HepG2 (cell line): ENCODE measurements around the gene ADARB1. TPM values are rescaled to one million over a fixed set of nuclear protein-coding genes. Genes with fewer than 3 reads are reported as not detected.

Experiments
- ATAC-seq: fragments of 200-7000 bp; cut with Tn5 transposase; 3 replicates; pipeline ENCODE4 v1.9.1; 2020; ENCODE audit warnings: mild to moderate bottlenecking, moderate library complexity
- BruUV-seq: library from RNA; stranded (reverse); fragments of 400-500 nt; replicated peaks from 2 replicates; lab custom pipeline; 2021; lab: Mats Ljungman, UMichigan
- CTCF ChIA-PET: fragments of 300-600 bp; formaldehyde crosslinking; extraction: SDS; loops from one replicate; lab custom pipeline; 2021; ENCODE audit warnings: low total read pairs, inconsistent platforms, low intra/inter-chr PET ratio; lab: Yijun Ruan, JAX
- POLR2A ChIA-PET: fragments of 350-600 bp; sonication (Branson Sonifier 250); formaldehyde crosslinking; loops from one replicate; lab custom pipeline; 2020; ENCODE audit warnings: antibody characterized with exemption, inconsistent platforms; lab: Yijun Ruan, JAX
- DNase-seq: peaks from one replicate; pipeline ENCODE4 v3.0.0-alpha.2; 2015; ENCODE audit warnings: low spot score
- FAIRE-seq: peaks from 3 replicates; lab custom pipeline; 2011; peaks lifted over from hg19 to GRCh38; lab: Jason Lieb, UNC
- H2AFZ ChIP-seq: one replicate; pipeline ENCODE4 v1.6.1; 2011; ENCODE audit warnings: low read length, inconsistent platforms
- H3K27ac ChIP-seq: fragments of 300-600 bp; 3 replicates; pipeline ENCODE4 v1.8.0; 2011; ENCODE audit warnings: mixed run types, mild to moderate bottlenecking, mixed read lengths, low read length, inconsistent platforms; ENCODE audit not compliant: insufficient read depth; ENCODE audit errors: extremely low read length
- H3K27me3 ChIP-seq, 2 experiments: fragments of 200-600 bp in 1 of 2; 2 replicates in 1 of 2; 3 replicates in 1 of 2; pipeline versions ENCODE4 v1.6.0 to v1.8.0; 2011; ENCODE audit warnings: low read length in 2 of 2, mild to moderate bottlenecking in 2 of 2, moderate library complexity in 2 of 2, inconsistent platforms in 1 of 2; ENCODE audit not compliant: insufficient read depth in 2 of 2, control insufficient read depth in 1 of 2
- H3K36me3 ChIP-seq, 2 experiments: fragments of 200-600 bp in 1 of 2; replicated peaks in 1 of 2; 2 replicates in 1 of 2; 3 replicates in 1 of 2; pipeline versions ENCODE4 v1.5.1 to v1.8.0; 2011; ENCODE audit warnings: low read length in 2 of 2, inconsistent platforms in 1 of 2; ENCODE audit not compliant: insufficient read depth in 2 of 2, control insufficient read depth in 1 of 2
- H3K4me1 ChIP-seq: 2 replicates; pipeline ENCODE4 v1.5.1; 2012; ENCODE audit warnings: low read length, inconsistent platforms; ENCODE audit not compliant: insufficient read depth
- H3K4me2 ChIP-seq: 2 replicates; pipeline ENCODE4 v1.6.0; 2011; ENCODE audit warnings: low read depth, low read length, inconsistent platforms
- H3K4me3 ChIP-seq, 3 experiments: fragments of 200-600 bp in 1 of 3; sonication (generic), shearing (Covaris generic) in 1 of 3; replicated peaks in 1 of 3; 2 replicates each; pipeline ENCODE4 v1.5.1; 2011 to 2016; ENCODE audit warnings: low read length in 3 of 3, inconsistent platforms in 2 of 3, low read depth in 2 of 3, mild to moderate bottlenecking in 2 of 3, control low read depth in 1 of 3, mixed read lengths in 1 of 3; ENCODE audit not compliant: insufficient read depth in 1 of 3
- H3K79me2 ChIP-seq: one replicate; pipeline ENCODE4 v1.6.1; 2011; ENCODE audit warnings: low read length, inconsistent platforms; ENCODE audit not compliant: insufficient read depth
- H3K9ac ChIP-seq: 2 replicates; pipeline ENCODE4 v1.6.0; 2011; ENCODE audit warnings: mild to moderate bottlenecking, low read depth, low read length, inconsistent platforms; ENCODE audit not compliant: insufficient read depth
- H3K9me3 ChIP-seq: 2 replicates; pipeline ENCODE4 v1.5.1; 2012; ENCODE audit warnings: mild to moderate bottlenecking, low read length
- H4K20me1 ChIP-seq: 2 replicates; pipeline ENCODE4 v1.6.0; 2011; ENCODE audit warnings: inconsistent platforms, mild to moderate bottlenecking, low read length, moderate library complexity; ENCODE audit not compliant: insufficient read depth
- PATZ1 ChIP-seq: sonication (generic); formaldehyde crosslinking; IDR thresholded peaks from 2 replicates; pipeline ENCODE4 v1.4.0; 2020; ENCODE audit warnings: missing genetic modification reagents
- XBP1 ChIP-seq: sonication (generic); formaldehyde crosslinking; IDR thresholded peaks from 2 replicates; pipeline ENCODE4 v1.5.0; 2020; ENCODE audit warnings: missing genetic modification reagents
- ZBTB14 ChIP-seq: sonication (generic); formaldehyde crosslinking; IDR thresholded peaks from 2 replicates; pipeline ENCODE4 v1.4.0; 2020; ENCODE audit warnings: missing genetic modification reagents
- ZNF530 ChIP-seq: sonication (generic); formaldehyde crosslinking; IDR thresholded peaks from 2 replicates; pipeline ENCODE4 v1.5.0; 2020; ENCODE audit warnings: low read depth, mild to moderate bottlenecking, missing genetic modification reagents
- ZNF609 ChIP-seq: sonication (generic); formaldehyde crosslinking; IDR thresholded peaks from 2 replicates; pipeline ENCODE4 v1.4.0; 2020; ENCODE audit warnings: mild to moderate bottlenecking, missing genetic modification reagents, borderline replicate concordance
- WGBS: methylation state at CpG from one replicate; pipeline ENCODE4 v1.1.6; 2017; ENCODE audit warnings: low lambda C conversion rate; 5-methylcytosine and 5-hydroxymethylcytosine counted together
- in situ Hi-C: cut with HindIII; loops from 2 replicates; pipeline ENCODE4 v1.10.0; 2017; ENCODE audit warnings: low pct_unique_long_range_greater_than_20kb; ENCODE audit not compliant: extremely low pct_ligation_motif_present
- intact Hi-C: fragments of 100-400 bp; cut with micrococcal nuclease; formaldehyde crosslinking; loops from one replicate; pipeline ENCODE4 v1.10.0; 2022; ENCODE audit not compliant: unreplicated experiment
- polyA plus RNA-seq, 8 experiments: library from polyadenylated mRNA; depleted of rRNA in 3 of 8; stranded (reverse) in 7 of 8; unstranded in 1 of 8; fragments of >200 nt; fragmentation: Illumina TruSeq in 4 of 8; extraction: Trizol in 4 of 8; gene quantifications; 2 replicates each; pipeline versions ENCODE4 v1.2.1 to v1.2.3, GENCODE V29; 2011 to 2016; ENCODE audit warnings: low read depth in 4 of 8, missing spikeins in 1 of 8, mixed read lengths in 1 of 8; ENCODE audit not compliant: insufficient read depth in 1 of 8
- total RNA-seq, 5 experiments: library from RNA; depleted of rRNA; stranded (reverse); fragments of >200 nt; fragmentation: Illumina TruSeq; extraction: Trizol; gene quantifications; 2 replicates each; pipeline ENCODE4 v1.2.3, GENCODE V29; 2016; ENCODE audit warnings: low read depth in 1 of 5

The ADARB1 gene
- total and polyA plus RNA-seq, 2 of the 13 experiments (the other 11 are each of a cell fraction or from before 2014, with no cell fraction given) = 6.6 to 10.0 TPM

GRCh38 chr21:45069085-45069484 is 5.3 kb upstream of the ADARB1 start:
- POLR2A ChIA-PET = no interaction called here
- CTCF ChIA-PET = no interaction called here
- Histone ChIP-seq H3K27me3 (peaks cover 0 to 20% of the 10 kb centered on the region in 2 experiments; a peak in 2 of 5 replicates), H4K20me1 (no peaks in the 10 kb centered on the region), H3K9me3 (no peaks in the 10 kb centered on the region), H3K4me3 (no peak overlapping the region), H3K4me1 (peaks cover 7% of the 10 kb centered on the region; the same call in 1 of the 2 replicates), H3K4me2 (no peak overlapping the region), H3K27ac (no peak overlapping the region), H2AFZ (no peak overlapping the region), H3K79me2 (no peaks in the 10 kb centered on the region), H3K9ac (no peak overlapping the region), H3K36me3 (no peaks in the 10 kb centered on the region)
- intact Hi-C loops (no loop called here), in situ Hi-C loops (no loop called here)
- no TSS peak for BruUV-seq
- 83% methylated on average over 11 of the region's 11 CpGs for WGBS
- no peak for TF ChIP-seq ZNF530 (CRISPR knock-in tag)
- TF ChIP-seq ZNF609 (CRISPR knock-in tag) = no peak
- no peak for TF ChIP-seq PATZ1
- no peak for TF ChIP-seq ZBTB14 (CRISPR knock-in tag)
- no peak for TF ChIP-seq XBP1
- ATAC-seq (no peak), DNase-seq (no peak), FAIRE-seq (no peak)
